Calu3 (cell line): ENCODE data around the gene IGF2BP2. TPM values are rescaled to one million over a fixed set of nuclear protein-coding genes. Genes with fewer than 3 reads are reported as not detected.
A peak's percentile ranks its signal among the peaks of the same experiment; 100 is the strongest.

Source experiments
- BruUV-seq: library from RNA; stranded (reverse); fragments of 400-500 nt; replicated peaks from 2 replicates; lab custom pipeline; 2021; lab: Mats Ljungman, UMichigan
- CTCF ChIA-PET: fragments of 300-600 bp; sonication (Branson Sonifier 250); formaldehyde crosslinking; loops from one replicate; lab custom pipeline; 2022; ENCODE audit warnings: antibody characterized with exemption; lab: Charles Lee
- DNase-seq: peaks from one replicate; pipeline ENCODE4 v3.0.0; 2022
- H3K27ac Mint-ChIP-seq: one replicate; pipeline ENCODE4 v1.8.0; 2022; ENCODE audit warnings: mixed read lengths; ENCODE audit not compliant: unreplicated experiment
- H3K27me3 Mint-ChIP-seq: one replicate; pipeline ENCODE4 v1.8.0; 2022; ENCODE audit warnings: mixed read lengths; ENCODE audit not compliant: unreplicated experiment
- H3K36me3 Mint-ChIP-seq: one replicate; pipeline ENCODE4 v1.8.0; 2022; ENCODE audit warnings: mild to moderate bottlenecking, moderate library complexity, mixed read lengths; ENCODE audit not compliant: insufficient read depth, unreplicated experiment
- H3K4me1 Mint-ChIP-seq: one replicate; pipeline ENCODE4 v1.8.0; 2022; ENCODE audit warnings: mild to moderate bottlenecking, low read depth, mixed read lengths; ENCODE audit not compliant: unreplicated experiment
- H3K4me3 Mint-ChIP-seq: one replicate; pipeline ENCODE4 v1.8.0; 2022; ENCODE audit warnings: mild to moderate bottlenecking, low read depth, moderate library complexity, mixed read lengths; ENCODE audit not compliant: unreplicated experiment
- H3K9me3 Mint-ChIP-seq: one replicate; pipeline ENCODE4 v1.8.0; 2022; ENCODE audit warnings: low read depth, mixed read lengths; ENCODE audit not compliant: unreplicated experiment
- CTCF ChIP-seq: fragments of 200-600 bp; IDR thresholded peaks from one replicate; pipeline ENCODE4 v1.8.0; 2022; ENCODE audit warnings: antibody characterized with exemption; ENCODE audit not compliant: unreplicated experiment
- intact Hi-C: fragments of 100-400 bp; cut with micrococcal nuclease; formaldehyde crosslinking; loops from one replicate; pipeline ENCODE4 v1.10.0; 2022; ENCODE audit not compliant: unreplicated experiment
- total RNA-seq: library from RNA; stranded (reverse); gene quantifications from 2 replicates; pipeline ENCODE4 v1.2.3, GENCODE V29; 2022

Gene IGF2BP2
- total RNA-seq, 1 experiment from 2014 or later, result 156 TPM

GRCh38 chr3:185696039-185696438 lies 128.8 kb downstream of the IGF2BP2 start:
- no peak for DNase-seq
- H3K27ac Mint-ChIP-seq, result peak overlapping the region; percentile 30
- CTCF ChIA-PET, result interaction anchor here (0.8 to 1.7 kb wide), 2 partner anchors 9 to 36 kb away, joined by 3 to 4 read pairs; no protein-coding TSS in a partner anchor
- BruUV-seq, result no TSS peak
- no peak for TF ChIP-seq CTCF
- H3K36me3 Mint-ChIP-seq, result peaks cover 34% of the 10 kb centered on the region
- H3K27me3 Mint-ChIP-seq, result no peaks in the 10 kb centered on the region
- no peak overlapping the region for H3K4me3 Mint-ChIP-seq
- intact Hi-C loops, result no loop called here
- peaks cover 22% of the 10 kb centered on the region for H3K4me1 Mint-ChIP-seq
- no peaks in the 10 kb centered on the region for H3K9me3 Mint-ChIP-seq

GRCh38 chr3:185693985-185694653 lies 130.7 kb downstream of the IGF2BP2 start:
- Mint-ChIP-seq H3K4me1 (peaks cover 20% of the 10 kb centered on the region), H3K27me3 (no peaks in the 10 kb centered on the region), H3K27ac (no peak overlapping the region), H3K9me3 (no peaks in the 10 kb centered on the region), H3K4me3 (no peak overlapping the region), H3K36me3 (peaks cover 39% of the 10 kb centered on the region)
- no peak for TF ChIP-seq CTCF
- CTCF ChIA-PET, result interaction anchor here (0.9 to 2.1 kb wide), 3 partner anchors 16 to 249 kb away, joined by 4 to 5 read pairs (median 4); no protein-coding TSS in a partner anchor
- DNase-seq, result no peak
- intact Hi-C loops, result no loop called here
- BruUV-seq, result no TSS peak

DNA sequence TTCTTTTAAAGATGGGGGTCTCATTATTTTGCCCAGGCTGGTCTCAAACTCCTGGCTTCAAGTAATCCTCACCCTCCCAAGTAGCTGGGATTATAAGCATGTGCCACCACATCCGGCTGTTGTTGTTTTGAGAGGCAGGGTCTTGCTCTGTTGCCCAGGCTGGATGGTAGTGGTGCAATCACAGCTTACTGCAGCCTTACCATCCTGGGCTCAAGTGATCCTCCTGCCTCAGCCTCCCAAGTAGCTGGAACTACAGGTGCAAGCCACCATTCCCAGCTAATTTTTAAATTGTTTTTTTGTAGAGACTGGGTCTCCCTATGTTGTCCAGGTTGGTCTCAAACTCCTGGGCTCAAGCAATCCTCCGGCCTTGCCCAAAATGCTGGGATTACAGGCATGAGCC lies 133.2 kb downstream of the IGF2BP2 start:
- intact Hi-C loops, result no loop called here
- BruUV-seq, result no TSS peak

DNA sequence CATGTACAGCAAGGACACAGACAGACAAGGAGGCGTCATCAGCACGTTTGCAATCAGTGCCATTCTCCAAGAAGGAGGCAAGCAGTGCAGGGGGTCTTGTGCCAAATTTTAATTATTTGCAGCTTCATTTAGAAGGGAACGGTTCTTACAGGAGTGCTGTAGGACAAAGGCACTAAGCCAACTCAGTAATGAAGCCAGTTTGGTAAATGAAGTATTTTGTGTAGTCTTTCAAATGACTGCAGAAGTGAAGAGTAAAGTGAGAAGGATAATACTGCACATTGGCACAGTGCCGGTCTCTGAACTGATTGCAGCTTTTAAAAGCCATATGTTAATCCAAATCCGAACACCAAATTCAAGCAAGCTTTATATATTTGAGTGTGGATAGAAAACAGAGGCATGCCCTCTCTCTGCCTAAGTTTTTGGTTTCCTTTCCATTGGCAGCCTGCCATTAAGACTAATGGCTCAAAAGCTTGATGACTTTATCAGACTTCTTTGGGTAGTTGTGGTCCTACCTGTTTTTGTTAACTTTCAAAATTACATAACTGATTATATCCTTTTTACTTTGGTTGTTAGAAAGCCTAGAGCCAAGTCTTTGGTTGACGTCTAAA lies 137.5 kb downstream of the IGF2BP2 start:
- no TSS peak for BruUV-seq
- TF ChIP-seq CTCF, result no peak
- Mint-ChIP-seq H3K4me1 (peaks cover 36% of the 10 kb centered on the region), H3K9me3 (peaks cover 3% of the 10 kb centered on the region), H3K36me3 (peaks cover 78% of the 10 kb centered on the region), H3K4me3 (no peak overlapping the region), H3K27ac (peak overlapping the region; percentile 98), H3K27me3 (no peaks in the 10 kb centered on the region)
- intact Hi-C loops, result no loop called here
- peak; percentile 25 for DNase-seq
- CTCF ChIA-PET, result interaction anchor here (0.6 to 1.2 kb wide), 2 partner anchors 8 to 26 kb away, joined by 3 to 9 read pairs; no protein-coding TSS in a partner anchor

More for the DNA sequence above, 133.2 kb downstream of the IGF2BP2 start:
- no peaks in the 10 kb centered on the region for H3K27me3 Mint-ChIP-seq
- H3K4me3 Mint-ChIP-seq, result no peak overlapping the region
- DNase-seq, result no peak
- no peak overlapping the region for H3K27ac Mint-ChIP-seq
- peaks cover 45% of the 10 kb centered on the region for H3K4me1 Mint-ChIP-seq
- TF ChIP-seq CTCF, result no peak
- CTCF ChIA-PET, result interaction anchor here (0.6 kb wide), 1 partner anchor 205 kb away, joined by 8 read pairs; no protein-coding TSS in a partner anchor
- no peaks in the 10 kb centered on the region for H3K9me3 Mint-ChIP-seq
- H3K36me3 Mint-ChIP-seq, result peaks cover 55% of the 10 kb centered on the region
